Esophagus squamous epithelium (tissue), 5 donors: Measurements from ENCODE around the gene PFDN1. TPM values are rescaled to one million over a fixed set of nuclear protein-coding genes. Genes with fewer than 3 reads are reported as not detected.
A peak's percentile ranks its signal among the peaks of the same experiment; 100 is the strongest.

Experiments used
- DNase-seq: peaks from one replicate; lab custom pipeline; 2025; lab: John Stamatoyannopoulos, UW
- H3K27ac ChIP-seq, 4 donors: fragments of 200-600 bp; sonication (generic); one replicate each; pipeline ENCODE4 v1.5.1; 2016 to 2019; ENCODE audit warnings: mild to moderate bottlenecking in 1 of 4
- H3K27me3 ChIP-seq, 4 donors: fragments of 200-600 bp; sonication (generic); 1 replicate in 3 of 4; 2 replicates in 1 of 4; pipeline versions ENCODE4 v1.5.1 to v1.6.0; 2017 to 2021; ENCODE audit warnings: antibody characterized with exemption in 1 of 4
- H3K36me3 ChIP-seq, 3 donors: fragments of 200-600 bp; sonication (generic); one replicate each; pipeline ENCODE4 v1.5.1; 2016 to 2019
- H3K4me1 ChIP-seq, 3 donors: fragments of 200-600 bp; sonication (generic); one replicate each; pipeline ENCODE4 v1.5.1; 2017 to 2019
- H3K4me3 ChIP-seq, 4 donors: fragments of 200-600 bp; sonication (generic); 1 replicate in 3 of 4; 2 replicates in 1 of 4; pipeline ENCODE4 v1.5.1; 2016 to 2019; ENCODE audit warnings: mild to moderate bottlenecking in 2 of 4, moderate library complexity in 1 of 4
- H3K9me3 ChIP-seq, 3 donors: fragments of 200-600 bp; sonication (generic); one replicate each; pipeline ENCODE4 v1.5.1; 2016 to 2019
- POLR2A ChIP-seq, 4 donors: fragments of 450-650 bp; IDR thresholded peaks; one replicate each; pipeline ENCODE4 v1.6.1; 2017; ENCODE audit warnings: antibody characterized with exemption in 4 of 4, mild to moderate bottlenecking in 4 of 4, moderate library complexity in 3 of 4
- WGBS, 2 donors: methylation state at CpG; one replicate each; pipeline ENCODE4 v1.1.5; 2018; 5-methylcytosine and 5-hydroxymethylcytosine counted together
- intact Hi-C: fragments of 100-400 bp; cut with DNase I; formaldehyde crosslinking; loops from one replicate; pipeline ENCODE4 v1.15.0; 2022
- total RNA-seq, 4 donors: library from RNA; depleted of rRNA; stranded (reverse); fragments of >200 nt; gene quantifications; one replicate each; pipeline ENCODE4 v1.1.0, GENCODE V29; 2016
- TF ChIP-seq, protein P1 (sequence below), 6 experiments: fragments of 450-650 bp in 4 of 6; fragments of 200-600 bp in 2 of 6; sonication (generic) in 2 of 6; IDR thresholded peaks; one replicate each; pipeline ENCODE4 v1.5.1; 2016 to 2019; ENCODE audit warnings: antibody characterized with exemption in 6 of 6, mild to moderate bottlenecking in 4 of 6, moderate library complexity in 4 of 6
- donor health status: DM: yes; HTN: yes; CAD: no.

PFDN1 gene
- total RNA-seq, 4 donors from 2014 or later: 38.1 to 67.5 (median 60.4) TPM

DNA sequence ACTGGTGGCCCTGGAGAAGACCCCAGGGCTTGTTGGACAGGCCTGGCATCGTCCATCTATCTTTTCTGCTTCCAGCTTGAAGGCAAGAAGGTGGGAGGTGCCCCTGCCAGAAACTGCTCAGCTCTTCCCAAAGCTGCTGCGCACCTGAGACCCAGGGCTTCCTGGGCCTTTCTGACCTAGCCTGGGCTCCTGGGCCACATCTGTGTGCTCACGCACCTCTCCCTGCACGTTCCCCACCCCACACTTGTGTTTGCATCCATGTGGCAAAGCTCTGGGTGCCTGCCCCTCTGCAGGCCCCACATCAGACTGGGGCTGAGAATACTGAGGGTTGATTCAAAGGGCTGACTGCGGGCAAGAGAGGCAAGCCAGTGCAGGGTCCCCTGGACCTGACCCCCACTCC, 63.4 kb downstream of the PFDN1 start:
- Histone ChIP-seq H3K36me3 (peaks cover 0 to 8% (median 0%) of the 10 kb centered on the region in 3 donors), H3K27ac (no peak overlapping the region), H3K4me3 (no peak overlapping the region), H3K4me1 (peaks cover 28 to 82% (median 50%) of the 10 kb centered on the region in 3 donors), H3K9me3 (no peaks in the 10 kb centered on the region), H3K27me3 (no peaks in the 10 kb centered on the region)
- TF ChIP-seq POLR2A (IDR thresholded peaks at IDR 0.05): no peak
- TF ChIP-seq, protein P1, sequence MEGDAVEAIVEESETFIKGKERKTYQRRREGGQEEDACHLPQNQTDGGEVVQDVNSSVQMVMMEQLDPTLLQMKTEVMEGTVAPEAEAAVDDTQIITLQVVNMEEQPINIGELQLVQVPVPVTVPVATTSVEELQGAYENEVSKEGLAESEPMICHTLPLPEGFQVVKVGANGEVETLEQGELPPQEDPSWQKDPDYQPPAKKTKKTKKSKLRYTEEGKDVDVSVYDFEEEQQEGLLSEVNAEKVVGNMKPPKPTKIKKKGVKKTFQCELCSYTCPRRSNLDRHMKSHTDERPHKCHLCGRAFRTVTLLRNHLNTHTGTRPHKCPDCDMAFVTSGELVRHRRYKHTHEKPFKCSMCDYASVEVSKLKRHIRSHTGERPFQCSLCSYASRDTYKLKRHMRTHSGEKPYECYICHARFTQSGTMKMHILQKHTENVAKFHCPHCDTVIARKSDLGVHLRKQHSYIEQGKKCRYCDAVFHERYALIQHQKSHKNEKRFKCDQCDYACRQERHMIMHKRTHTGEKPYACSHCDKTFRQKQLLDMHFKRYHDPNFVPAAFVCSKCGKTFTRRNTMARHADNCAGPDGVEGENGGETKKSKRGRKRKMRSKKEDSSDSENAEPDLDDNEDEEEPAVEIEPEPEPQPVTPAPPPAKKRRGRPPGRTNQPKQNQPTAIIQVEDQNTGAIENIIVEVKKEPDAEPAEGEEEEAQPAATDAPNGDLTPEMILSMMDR (IDR thresholded peaks at IDR 0.05): no peak
- intact Hi-C loops: no loop called here
- 100% methylated on average over 1 of the region's 5 CpGs for WGBS, 2 donors
- DNase-seq: no peak

DNA sequence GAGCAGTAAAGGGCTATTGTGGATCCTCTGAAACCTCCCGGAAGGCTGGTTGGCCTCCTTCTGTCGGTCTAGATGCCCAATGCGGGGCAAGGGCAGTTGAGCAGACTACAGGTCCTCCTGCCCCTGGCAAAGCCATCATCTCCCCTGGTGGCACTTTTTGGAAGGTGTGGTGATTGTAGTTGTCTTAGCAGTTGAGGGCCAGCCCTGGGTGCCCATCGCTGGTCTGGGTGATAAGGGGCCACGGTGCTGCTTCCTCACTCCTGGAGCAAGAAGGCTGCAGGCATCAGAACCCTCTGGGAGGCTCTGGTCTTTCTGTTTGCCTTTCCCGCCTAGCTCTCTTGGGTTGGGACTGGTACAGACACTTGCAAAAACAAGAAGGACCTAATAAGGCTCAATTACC, 64.1 kb downstream of the PFDN1 start:
- 83 to 96% methylated on average over 3 of the region's 6 CpGs for WGBS, 2 donors
- H3K27ac ChIP-seq: no peak overlapping the region
- peaks cover 28 to 79% (median 50%) of the 10 kb centered on the region in 3 donors for H3K4me1 ChIP-seq

DNA sequence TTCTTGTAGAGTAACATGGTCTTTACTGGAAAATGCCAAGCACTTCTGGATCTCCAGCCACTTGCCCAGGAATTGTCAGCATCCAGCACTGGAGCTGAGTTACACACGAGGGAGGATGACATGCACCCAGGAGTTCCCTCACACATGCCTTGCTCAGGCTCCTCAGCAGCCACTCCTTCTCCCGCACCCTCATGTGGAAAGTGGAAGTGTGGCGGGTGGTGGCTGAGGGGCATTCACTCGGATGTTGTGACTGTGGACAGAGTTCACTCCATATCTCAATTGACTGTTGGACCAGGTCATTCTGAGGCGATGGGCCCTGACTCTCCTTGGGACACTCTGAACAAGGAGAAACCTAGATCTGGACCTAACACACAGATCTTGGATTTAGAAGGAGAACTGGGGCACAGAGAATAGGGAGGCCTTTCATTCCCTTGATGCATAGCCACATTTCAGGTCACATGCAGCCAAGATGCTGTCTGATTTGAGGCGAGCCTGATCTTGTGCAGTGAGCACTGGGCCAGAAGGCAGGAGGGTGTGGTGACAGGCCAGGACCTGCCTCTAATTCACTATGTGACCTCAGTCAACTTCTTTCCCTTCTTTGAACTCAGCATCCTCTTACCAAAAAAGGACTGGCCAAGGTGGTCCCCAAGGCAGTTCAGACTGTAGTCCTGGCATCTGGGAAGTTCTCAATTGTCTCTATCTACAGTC, 65.9 kb downstream of the PFDN1 start:
- no peak overlapping the region for H3K4me3 ChIP-seq
- no peak for DNase-seq
- WGBS, 2 donors: 39 to 62% methylated on average over 2 to 6 of the region's 6 CpGs
- peaks cover 28 to 64% (median 40%) of the 10 kb centered on the region in 3 donors for H3K4me1 ChIP-seq
- intact Hi-C loops: no loop called here
- peak overlapping the region; percentile 73 to 85 (median 78) for H3K27ac ChIP-seq
- H3K27me3 ChIP-seq: no peaks in the 10 kb centered on the region
- H3K36me3 ChIP-seq: no peaks in the 10 kb centered on the region
- no peak for TF ChIP-seq POLR2A (IDR thresholded peaks at IDR 0.05)
- TF ChIP-seq, protein P1 (IDR thresholded peaks at IDR 0.05): no peak
- no peaks in the 10 kb centered on the region for H3K9me3 ChIP-seq

More for the DNA sequence above, 64.1 kb downstream of the PFDN1 start:
- intact Hi-C loops: no loop called here
- no peak overlapping the region for H3K4me3 ChIP-seq
- no peak for TF ChIP-seq POLR2A (IDR thresholded peaks at IDR 0.05)
- TF ChIP-seq, protein P1 (IDR thresholded peaks at IDR 0.05): no peak
- peaks cover 0 to 2% (median 0%) of the 10 kb centered on the region in 3 donors for H3K36me3 ChIP-seq
- H3K27me3 ChIP-seq: no peaks in the 10 kb centered on the region
- no peaks in the 10 kb centered on the region for H3K9me3 ChIP-seq
- no peak for DNase-seq

DNA sequence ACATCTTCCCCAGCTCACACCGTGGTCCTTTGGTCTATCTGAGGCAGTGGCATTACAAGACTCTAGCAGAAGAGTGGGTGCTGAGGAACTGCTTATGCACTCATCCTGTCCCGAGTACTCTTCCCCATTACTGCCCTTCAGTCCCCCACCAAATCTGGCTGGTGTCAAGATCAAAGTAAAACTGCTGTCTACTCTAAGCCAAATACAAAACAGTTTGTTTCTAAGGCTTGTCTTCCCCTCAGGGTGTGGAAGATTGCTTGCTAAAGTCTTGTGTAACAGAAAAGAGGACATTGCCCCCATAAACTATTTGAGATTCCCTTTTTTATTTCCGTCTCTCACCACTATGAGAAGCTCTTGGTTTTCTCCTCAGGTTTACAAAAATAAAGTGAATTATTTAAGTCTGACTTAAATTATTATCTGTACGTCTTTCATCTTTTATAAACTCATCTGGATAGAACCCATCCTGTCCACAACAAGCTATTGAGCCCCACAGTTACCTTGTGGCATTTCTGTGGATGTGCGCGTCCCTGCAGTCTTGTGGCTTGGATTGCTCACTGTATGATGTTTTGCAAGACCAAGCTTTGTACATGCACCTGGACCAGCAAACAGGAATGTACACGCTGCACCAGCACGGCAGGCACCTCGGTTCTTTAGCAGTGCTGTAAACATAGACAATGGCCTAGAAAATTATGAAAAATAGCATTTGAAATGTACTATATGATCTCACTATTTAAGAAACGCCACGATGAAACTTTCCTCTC, 66.9 kb downstream of the PFDN1 start:
- no peak for TF ChIP-seq POLR2A (IDR thresholded peaks at IDR 0.05)
- TF ChIP-seq, protein P1 (IDR thresholded peaks at IDR 0.05): peak in 1 of 6 experiments; percentile 6
- Histone ChIP-seq H3K9me3 (no peaks in the 10 kb centered on the region), H3K27me3 (no peaks in the 10 kb centered on the region), H3K4me1 (peaks cover 17 to 53% (median 29%) of the 10 kb centered on the region in 3 donors), H3K4me3 (no peak overlapping the region), H3K36me3 (no peaks in the 10 kb centered on the region), H3K27ac (peak overlapping the region; percentile 73 to 85 (median 78))
- DNase-seq: no peak
- WGBS, 2 donors: 30 to 48% methylated on average over 9 to 10 of the region's 11 CpGs
- intact Hi-C loops: no loop called here
